DND-41 (cell line): ENCODE data around the gene TBC1D23.
"Not testable (repeated sequence)": the region's sequence is repeated elsewhere in the genome, so short reads cannot be mapped to it uniquely, and the experiment has no call there.

Source experiments
- ATAC-seq: fragments of 200-7000 bp; cut with Tn5 transposase; 3 replicates; pipeline ENCODE4 v1.9.1; 2021; ENCODE audit warnings: low read depth; ENCODE audit not compliant: insufficient read depth
- DNase-seq: peaks from one replicate; pipeline ENCODE4 v3.0.0-alpha.2; 2020
- H2AFZ ChIP-seq: 2 replicates; pipeline ENCODE4 v1.6.0; 2012; ENCODE audit warnings: low read depth, low read length
- H3K27ac ChIP-seq: 2 replicates; pipeline ENCODE4 v1.5.1; 2012; ENCODE audit warnings: low read length, inconsistent platforms
- H3K27me3 ChIP-seq: fragments of 200-600 bp; sonication (generic); 2 replicates; pipeline ENCODE4 v1.6.0; 2012; ENCODE audit warnings: low read length, mild to moderate bottlenecking, inconsistent platforms; ENCODE audit not compliant: insufficient read depth, poor library complexity
- H3K36me3 ChIP-seq: 2 replicates; pipeline ENCODE4 v1.5.1; 2012; ENCODE audit warnings: low read length, inconsistent platforms; ENCODE audit not compliant: insufficient read depth
- H3K4me1 ChIP-seq: 2 replicates; pipeline ENCODE4 v1.5.1; 2012; ENCODE audit warnings: mild to moderate bottlenecking, low read length; ENCODE audit not compliant: insufficient read depth
- H3K4me2 ChIP-seq: 2 replicates; pipeline ENCODE4 v1.6.0; 2012; ENCODE audit warnings: mild to moderate bottlenecking, moderate library complexity, low read length, inconsistent platforms; ENCODE audit not compliant: insufficient read depth
- H3K4me3 ChIP-seq, 2 experiments: fragments of 200-600 bp in 1 of 2; shearing (Covaris generic) in 1 of 2; 2 replicates each; pipeline ENCODE4 v1.5.1; 2012 to 2016; ENCODE audit warnings: inconsistent platforms in 2 of 2, low read length in 2 of 2, mild to moderate bottlenecking in 2 of 2, low read depth in 1 of 2, moderate library complexity in 1 of 2
- H3K79me2 ChIP-seq: 2 replicates; pipeline ENCODE4 v1.6.0; 2012; ENCODE audit warnings: low read length, inconsistent platforms; ENCODE audit not compliant: insufficient read depth
- H3K9ac ChIP-seq: 2 replicates; pipeline ENCODE4 v1.6.0; 2012; ENCODE audit warnings: low read depth, mild to moderate bottlenecking, inconsistent platforms, low read length, moderate library complexity
- H3K9me3 ChIP-seq: 2 replicates; pipeline ENCODE4 v1.5.1; 2012; ENCODE audit warnings: low read length, moderate library complexity, mild to moderate bottlenecking, inconsistent platforms; ENCODE audit not compliant: insufficient read depth, severe bottlenecking
- H4K20me1 ChIP-seq: 2 replicates; pipeline ENCODE4 v1.6.0; 2012; ENCODE audit warnings: low read length; ENCODE audit not compliant: insufficient read depth
- CTCF ChIP-seq: IDR thresholded peaks from 2 replicates; pipeline ENCODE4 v1.5.1; 2012; ENCODE audit warnings: borderline replicate concordance, low read length, moderate library complexity, mild to moderate bottlenecking; ENCODE audit not compliant: poor library complexity, severe bottlenecking; ENCODE audit errors: extremely low read depth
- EZH2 ChIP-seq: IDR thresholded peaks from 3 replicates; pipeline ENCODE4 v1.6.1; 2012; ENCODE audit warnings: borderline replicate concordance, low read depth, mild to moderate bottlenecking, moderate library complexity, low read length, inconsistent platforms; ENCODE audit not compliant: severe bottlenecking

Gene TBC1D23

GRCh38 chr3:100270215-100270583, 9.4 kb downstream of the TBC1D23 start:
- ATAC-seq = no peak
- Histone ChIP-seq H2AFZ (no peak overlapping the region), H3K27ac (no peak overlapping the region), H3K4me1 (no peaks in the 10 kb centered on the region), H4K20me1 (peaks cover 15% of the 10 kb centered on the region; the same call in 1 of the 2 replicates), H3K4me3 (no peak overlapping the region), H3K4me2 (no peak overlapping the region), H3K36me3 (no peaks in the 10 kb centered on the region), H3K9ac (no peak overlapping the region), H3K9me3 (no peaks in the 10 kb centered on the region), H3K79me2 (peaks cover 83% of the 10 kb centered on the region), H3K27me3 (no peaks in the 10 kb centered on the region)
- no peak for DNase-seq
- TF ChIP-seq EZH2 (no peak), CTCF (no peak)

DNA sequence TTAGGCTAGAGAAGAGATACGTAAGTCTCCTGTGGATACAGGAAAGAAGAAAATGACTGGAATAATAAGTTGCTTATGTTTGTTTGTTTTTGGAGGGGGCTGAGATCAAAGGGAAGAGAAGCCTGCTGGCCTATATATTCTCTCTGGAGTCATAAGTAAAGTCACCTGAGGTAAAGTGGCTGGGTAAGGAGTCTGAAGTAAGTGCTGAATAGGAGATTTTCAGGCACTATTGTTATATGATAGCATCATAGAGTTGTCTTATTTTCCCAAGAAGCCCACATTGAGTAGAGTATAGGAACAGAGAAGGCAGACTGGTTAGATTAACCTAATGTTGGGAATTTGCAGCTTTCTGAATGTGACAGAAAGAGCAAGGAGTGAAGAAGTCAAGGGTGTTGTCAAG, 10.7 kb downstream of the TBC1D23 start:
- TF ChIP-seq CTCF (no peak), EZH2 (no peak)
- H3K4me1 ChIP-seq = no peaks in the 10 kb centered on the region
- H4K20me1 ChIP-seq = peaks cover 15% of the 10 kb centered on the region; the same call in 1 of the 2 replicates
- no peak overlapping the region for H3K9ac ChIP-seq
- ATAC-seq (no peak), DNase-seq (no peak)
- no peak overlapping the region for H3K4me2 ChIP-seq
- no peak overlapping the region for H3K27ac ChIP-seq
- H2AFZ ChIP-seq = no peak overlapping the region
- no peaks in the 10 kb centered on the region for H3K27me3 ChIP-seq
- H3K79me2 ChIP-seq = peaks cover 80% of the 10 kb centered on the region
- H3K9me3 ChIP-seq = no peaks in the 10 kb centered on the region
- H3K36me3 ChIP-seq = no peaks in the 10 kb centered on the region
- no peak overlapping the region for H3K4me3 ChIP-seq

DNA sequence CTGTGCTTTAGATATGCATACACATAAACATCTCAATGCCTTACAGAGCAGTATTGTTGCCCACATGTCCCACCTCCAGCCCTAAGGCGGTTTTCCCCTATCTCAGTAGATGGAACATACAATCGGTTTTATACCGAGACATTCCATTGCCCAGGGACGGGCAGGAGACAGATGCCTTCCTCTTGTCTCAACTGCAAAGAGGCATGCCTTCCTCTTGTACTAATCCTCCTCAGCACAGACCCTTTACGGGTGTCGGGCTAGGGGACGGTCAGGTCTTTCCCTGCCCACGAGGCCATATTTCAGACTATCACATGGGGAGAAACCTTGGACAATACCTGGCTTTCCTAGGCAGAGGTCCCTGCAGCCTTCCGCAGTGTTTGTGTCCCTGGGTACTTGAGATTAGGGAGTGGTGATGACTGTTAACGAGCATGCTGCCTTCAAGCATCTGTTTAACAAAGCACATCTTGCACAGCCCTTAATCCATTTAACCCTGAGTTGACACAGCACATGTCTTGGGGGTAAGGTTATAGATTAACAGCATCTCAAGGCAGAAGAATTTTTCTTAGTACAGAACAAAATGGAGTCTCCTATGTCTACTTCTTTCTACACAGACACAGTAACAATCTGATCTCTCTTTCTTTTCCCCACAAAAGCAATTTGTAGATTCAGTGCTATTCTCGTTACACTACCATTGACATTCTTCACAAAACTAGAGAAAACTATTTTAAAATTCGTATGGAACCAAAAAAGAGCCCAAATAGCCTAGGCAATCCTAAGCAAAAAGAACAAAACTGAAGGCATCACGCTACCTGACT, 12.2 kb downstream of the TBC1D23 start:
- not testable (repeated sequence) for H3K9ac ChIP-seq, H3K36me3 ChIP-seq, H3K4me1 ChIP-seq, DNase-seq, H2AFZ ChIP-seq, ATAC-seq, H3K4me3 ChIP-seq, H3K4me2 ChIP-seq, H3K27ac ChIP-seq, H3K9me3 ChIP-seq, H3K27me3 ChIP-seq
- peaks cover 21% of the 10 kb centered on the region; the same call in 1 of the 2 replicates for H4K20me1 ChIP-seq
- peaks cover 78% of the 10 kb centered on the region for H3K79me2 ChIP-seq

- Histone ChIP-seq H2AFZ (no peak overlapping the region), H3K9me3 (no peaks in the 10 kb centered on the region), H3K27me3 (no peaks in the 10 kb centered on the region), H4K20me1 (peaks cover 23% of the 10 kb centered on the region; the same call in 1 of the 2 replicates), H3K4me2 (no peak overlapping the region), H3K4me1 (no peaks in the 10 kb centered on the region), H3K27ac (no peak overlapping the region), H3K9ac (no peak overlapping the region), H3K4me3 (no peak overlapping the region), H3K36me3 (no peaks in the 10 kb centered on the region), H3K79me2 (peaks cover 79% of the 10 kb centered on the region)
- DNase-seq = no peak
- TF ChIP-seq CTCF = no peak
- no peak for TF ChIP-seq EZH2
- ATAC-seq = no peak
Observed at GRCh38 chr3:100274361-100274760, 13.6 kb downstream of the TBC1D23 start.
